SK-N-SH (cell line): ENCODE results near the gene NUAK1. TPM values are rescaled to one million over a fixed set of nuclear protein-coding genes. Genes with fewer than 3 reads are reported as not detected.

Source experiments
- CTCF ChIA-PET: fragments of 300-600, 350-600 bp; formaldehyde crosslinking; extraction: SDS; loops from one replicate; lab custom pipeline; 2021; lab: Yijun Ruan, JAX
- POLR2A ChIA-PET: fragments of 350-600 bp; sonication (Branson Sonifier 250); formaldehyde crosslinking; extraction: SDS; loops from one replicate; lab custom pipeline; 2020; ENCODE audit warnings: antibody characterized with exemption, inconsistent platforms; lab: Yijun Ruan, JAX
- DNase-seq: peaks from one replicate; pipeline ENCODE4 v3.0.0; 2012
- H2AFZ ChIP-seq: fragments of 200-600 bp; sonication (generic); 2 replicates; pipeline ENCODE4 v1.8.1; 2016; ENCODE audit warnings: antibody characterized with exemption, mild to moderate bottlenecking, low read depth
- H3F3A ChIP-seq: fragments of 200-600 bp; sonication (generic); replicated peaks from 2 replicates; pipeline ENCODE3; 2016; ENCODE audit warnings: antibody characterized with exemption, mild to moderate bottlenecking; ENCODE audit not compliant: insufficient read depth
- H3K27ac ChIP-seq, 2 experiments: fragments of 200-500 bp in 1 of 2; fragments of 200-600 bp in 1 of 2; sonication (Bioruptor generic) in 1 of 2; sonication (generic), shearing (Covaris generic) in 1 of 2; 2 replicates each; pipeline versions ENCODE4 v1.5.1 to v1.6.1; 2014 to 2016; ENCODE audit warnings: low read depth in 2 of 2, inconsistent platforms in 1 of 2, low read length in 1 of 2, mild to moderate bottlenecking in 1 of 2, mixed read lengths in 1 of 2
- H3K27me3 ChIP-seq: fragments of 200-600 bp; sonication (generic), shearing (Covaris generic); 2 replicates; pipeline ENCODE4 v1.6.1; 2016; ENCODE audit warnings: mixed run types; ENCODE audit not compliant: insufficient read depth
- H3K36me3 ChIP-seq, 2 experiments: fragments of 200-500 bp in 1 of 2; fragments of 200-600 bp in 1 of 2; sonication (Bioruptor generic) in 1 of 2; sonication (generic) in 1 of 2; replicated peaks in 1 of 2; 2 replicates each; pipeline versions ENCODE3 to v1.5.1; 2014 to 2016; ENCODE audit warnings: low read length in 1 of 2, mild to moderate bottlenecking in 1 of 2; ENCODE audit not compliant: insufficient read depth in 2 of 2, control insufficient read depth in 1 of 2
- H3K4me1 ChIP-seq, 2 experiments: fragments of 200-500 bp in 1 of 2; fragments of 200-600 bp in 1 of 2; sonication (Bioruptor generic) in 1 of 2; sonication (generic), shearing (Covaris generic) in 1 of 2; 2 replicates each; pipeline versions ENCODE4 v1.5.1 to v1.6.1; 2014 to 2016; ENCODE audit warnings: low read depth in 1 of 2, low read length in 1 of 2, mixed run types in 1 of 2; ENCODE audit not compliant: insufficient read depth in 2 of 2, control insufficient read depth in 1 of 2
- H3K4me2 ChIP-seq: fragments of 200-600 bp; sonication (generic), shearing (Covaris generic); 2 replicates; pipeline ENCODE4 v1.6.1; 2017; ENCODE audit warnings: mixed run types
- H3K4me3 ChIP-seq, 2 experiments: fragments of 200-500 bp in 1 of 2; fragments of 200-600 bp in 1 of 2; sonication (Bioruptor generic) in 1 of 2; sonication (generic), shearing (Covaris generic) in 1 of 2; 2 replicates each; pipeline versions ENCODE4 v1.5.1 to v1.8.1; 2014 to 2016; ENCODE audit warnings: low read depth in 2 of 2, inconsistent platforms in 1 of 2, low read length in 1 of 2, mild to moderate bottlenecking in 1 of 2, mixed read lengths in 1 of 2, moderate library complexity in 1 of 2
- H3K79me2 ChIP-seq: fragments of 200-600 bp; sonication (generic); 2 replicates; pipeline ENCODE4 v1.8.1; 2017; ENCODE audit warnings: mild to moderate bottlenecking; ENCODE audit not compliant: insufficient read depth
- H3K9ac ChIP-seq: fragments of 200-600 bp; sonication (generic); 2 replicates; pipeline ENCODE4 v1.6.1; 2017; ENCODE audit warnings: mixed run types
- H3K9me2 ChIP-seq: fragments of 200-600 bp; sonication (generic); 2 replicates; pipeline ENCODE4 v1.6.1; 2017; ENCODE audit warnings: mixed run types
- H3K9me3 ChIP-seq: fragments of 200-600 bp; sonication (generic); 2 replicates; pipeline ENCODE4 v1.6.1; 2017; ENCODE audit warnings: mixed run types, mild to moderate bottlenecking, moderate library complexity
- H4K20me1 ChIP-seq: fragments of 200-600 bp; sonication (generic); 2 replicates; pipeline ENCODE4 v1.6.1; 2017; ENCODE audit warnings: mild to moderate bottlenecking, mixed run types; ENCODE audit not compliant: insufficient read depth
- CTCF ChIP-seq: fragments of 200-600 bp; sonication (generic); IDR thresholded peaks from 2 replicates; pipeline ENCODE4 v1.6.1; 2017; ENCODE audit warnings: antibody characterized with exemption, mild to moderate bottlenecking, moderate library complexity
- GABPA ChIP-seq: IDR thresholded peaks from 2 replicates; pipeline ENCODE4 v1.4.0; 2012; ENCODE audit warnings: low read depth, mild to moderate bottlenecking
- GATA2 ChIP-seq: sonication (generic); formaldehyde crosslinking; IDR thresholded peaks from 2 replicates; pipeline ENCODE4 v1.5.0; 2020; ENCODE audit warnings: mild to moderate bottlenecking, missing genetic modification reagents
- JUND ChIP-seq: IDR thresholded peaks from 2 replicates; pipeline ENCODE4 v1.4.0; 2012
- MEF2A ChIP-seq: IDR thresholded peaks from 2 replicates; pipeline ENCODE4 v1.4.0; 2012; ENCODE audit warnings: low read depth, borderline replicate concordance
- RXRA ChIP-seq: IDR thresholded peaks from 2 replicates; pipeline ENCODE4 v1.4.0; 2012; ENCODE audit warnings: low read depth, mild to moderate bottlenecking, borderline replicate concordance
- TAF1 ChIP-seq: IDR thresholded peaks from 2 replicates; pipeline ENCODE4 v1.6.1; 2012; ENCODE audit warnings: low read depth, mild to moderate bottlenecking, low read length, moderate library complexity, borderline replicate concordance
- TEAD4 ChIP-seq: IDR thresholded peaks from 2 replicates; pipeline ENCODE4 v1.4.0; 2012; ENCODE audit warnings: mild to moderate bottlenecking, borderline replicate concordance; ENCODE audit not compliant: insufficient read depth
- YY1 ChIP-seq: IDR thresholded peaks from 2 replicates; pipeline ENCODE4 v1.4.0; 2012; ENCODE audit warnings: low read depth, mild to moderate bottlenecking
- WGBS: methylation state at CpG from one replicate; pipeline ENCODE4 v1.1.6; 2017; ENCODE audit warnings: low lambda C conversion rate; 5-methylcytosine and 5-hydroxymethylcytosine counted together
- polyA plus RNA-seq, 3 experiments: library from polyadenylated mRNA; depleted of rRNA; stranded (reverse); fragments of >200 nt; gene quantifications; 2 replicates each; pipeline ENCODE4 v1.2.3, GENCODE V29; 2012
- TF ChIP-seq, protein P1 (sequence below): IDR thresholded peaks from 2 replicates; pipeline ENCODE4 v1.4.0; 2012; ENCODE audit warnings: low read depth
- TF ChIP-seq, protein P2 (sequence below): fragments of 150-350 bp; IDR thresholded peaks from 2 replicates; pipeline ENCODE4 v1.6.1; 2017; ENCODE audit warnings: antibody characterized with exemption, low read length, low read depth, borderline replicate concordance
- TF ChIP-seq, protein P3 (sequence below): IDR thresholded peaks from 2 replicates; pipeline ENCODE4; 2012

The NUAK1 gene
- polyA plus RNA-seq, 1 of the 3 experiments (the other 2 are of a cell fraction): 8.1 TPM

GRCh38 chr12:106039646-106040404, 98.9 kb downstream of the NUAK1 start (continued):
- TF ChIP-seq, protein P1, sequence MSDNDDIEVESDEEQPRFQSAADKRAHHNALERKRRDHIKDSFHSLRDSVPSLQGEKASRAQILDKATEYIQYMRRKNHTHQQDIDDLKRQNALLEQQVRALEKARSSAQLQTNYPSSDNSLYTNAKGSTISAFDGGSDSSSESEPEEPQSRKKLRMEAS: no peak
- TF ChIP-seq YY1 (no peak), JUND (no peak), TAF1 (no peak), MEF2A (no peak), RXRA (no peak), GATA2 (CRISPR knock-in tag) (no peak), TEAD4 (no peak), CTCF (no peak)

GRCh38 chr12:106039242-106039641, 99.5 kb downstream of the NUAK1 start:
- ChIA-PET CTCF (interaction anchor here (1.2 kb wide), 1 partner anchor 8 kb away, joined by 3 read pairs; no protein-coding TSS in a partner anchor), POLR2A (no interaction called here)
- Histone ChIP-seq H3F3A (peaks cover 11% of the 10 kb centered on the region), H3K9ac (no peak overlapping the region), H3K9me3 (no peaks in the 10 kb centered on the region), H3K9me2 (no peaks in the 10 kb centered on the region), H3K36me3 (no peaks in the 10 kb centered on the region), H3K27ac (no peak overlapping the region), H4K20me1 (no peaks in the 10 kb centered on the region), H3K4me2 (no peak overlapping the region), H3K4me3 (no peak overlapping the region), H3K4me1 (no peaks in the 10 kb centered on the region), H3K27me3 (no peaks in the 10 kb centered on the region), H3K79me2 (no peaks in the 10 kb centered on the region), H2AFZ (no peak overlapping the region)
- no peak for DNase-seq
- WGBS: 87% methylated on average over 4 of the region's 6 CpGs
- TF ChIP-seq, protein P1: no peak
- TF ChIP-seq GABPA: no peak
- TF ChIP-seq, protein P2, sequence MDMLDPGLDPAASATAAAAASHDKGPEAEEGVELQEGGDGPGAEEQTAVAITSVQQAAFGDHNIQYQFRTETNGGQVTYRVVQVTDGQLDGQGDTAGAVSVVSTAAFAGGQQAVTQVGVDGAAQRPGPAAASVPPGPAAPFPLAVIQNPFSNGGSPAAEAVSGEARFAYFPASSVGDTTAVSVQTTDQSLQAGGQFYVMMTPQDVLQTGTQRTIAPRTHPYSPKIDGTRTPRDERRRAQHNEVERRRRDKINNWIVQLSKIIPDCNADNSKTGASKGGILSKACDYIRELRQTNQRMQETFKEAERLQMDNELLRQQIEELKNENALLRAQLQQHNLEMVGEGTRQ: no peak
- TF ChIP-seq, protein P3, sequence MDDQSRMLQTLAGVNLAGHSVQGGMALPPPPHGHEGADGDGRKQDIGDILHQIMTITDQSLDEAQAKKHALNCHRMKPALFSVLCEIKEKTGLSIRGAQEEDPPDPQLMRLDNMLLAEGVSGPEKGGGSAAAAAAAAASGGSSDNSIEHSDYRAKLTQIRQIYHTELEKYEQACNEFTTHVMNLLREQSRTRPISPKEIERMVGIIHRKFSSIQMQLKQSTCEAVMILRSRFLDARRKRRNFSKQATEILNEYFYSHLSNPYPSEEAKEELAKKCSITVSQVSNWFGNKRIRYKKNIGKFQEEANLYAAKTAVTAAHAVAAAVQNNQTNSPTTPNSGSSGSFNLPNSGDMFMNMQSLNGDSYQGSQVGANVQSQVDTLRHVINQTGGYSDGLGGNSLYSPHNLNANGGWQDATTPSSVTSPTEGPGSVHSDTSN: no peak
